Vagina (tissue), 2 donors: Measurements from ENCODE around the gene FHL2. TPM values are rescaled to one million over a fixed set of nuclear protein-coding genes. Genes with fewer than 3 reads are reported as not detected.

Source experiments
- DNase-seq, 2 donors: peaks; one replicate each; pipeline ENCODE4 v3.0.0-alpha.2; 2017; ENCODE audit errors: extremely low spot score in 2 of 2
- H3K27ac ChIP-seq: fragments of 200-600 bp; sonication (generic); one replicate; pipeline ENCODE4 v1.5.1; 2019
- H3K27me3 ChIP-seq: fragments of 200-600 bp; sonication (generic); one replicate; pipeline ENCODE4 v1.5.1; 2019
- H3K36me3 ChIP-seq, 2 donors: fragments of 200-600 bp; sonication (generic); one replicate each; pipeline ENCODE4 v1.5.1; 2017 to 2019
- H3K4me1 ChIP-seq: fragments of 200-600 bp; sonication (generic); one replicate; pipeline ENCODE4 v1.5.1; 2019
- H3K4me3 ChIP-seq, 2 donors: fragments of 200-600 bp; sonication (generic); 1 replicate in 1 of 2; 2 replicates in 1 of 2; pipeline ENCODE4 v1.5.1; 2016 to 2019
- H3K9me3 ChIP-seq: fragments of 200-600 bp; sonication (generic); one replicate; pipeline ENCODE4 v1.5.1; 2019
- CTCF ChIP-seq, 3 experiments: fragments of 450-650 bp in 2 of 3; fragments of 200-600 bp in 1 of 3; sonication (generic) in 1 of 3; IDR thresholded peaks; one replicate each; pipeline ENCODE4 v1.5.1; 2017 to 2019; ENCODE audit warnings: antibody characterized with exemption in 3 of 3, mild to moderate bottlenecking in 2 of 3, moderate library complexity in 2 of 3
- POLR2A ChIP-seq, 2 donors: fragments of 450-650 bp; IDR thresholded peaks; one replicate each; pipeline ENCODE4 v1.6.1; 2017; ENCODE audit warnings: antibody characterized with exemption in 2 of 2, mild to moderate bottlenecking in 2 of 2, moderate library complexity in 2 of 2
- POLR2AphosphoS5 ChIP-seq, 2 donors: sonication (generic); formaldehyde crosslinking; IDR thresholded peaks; one replicate each; pipeline ENCODE4 v1.9.0; 2017; ENCODE audit warnings: antibody characterized with exemption in 2 of 2, mild to moderate bottlenecking in 2 of 2, low read depth in 1 of 2; ENCODE audit not compliant: insufficient read depth in 1 of 2
- intact Hi-C: fragments of 100-400 bp; cut with DNase I; formaldehyde crosslinking; loops from one replicate; pipeline ENCODE4 v1.15.1; 2023
- total RNA-seq: library from RNA; depleted of rRNA; stranded (reverse); fragments of >200 nt; gene quantifications from one replicate; pipeline ENCODE4 v1.2.3, GENCODE V29; 2016

Gene FHL2
- total RNA-seq, 1 donor from 2014 or later: 62.1 TPM

GRCh38 chr2:105380432-105381100, 18.3 kb downstream of the FHL2 start:
- H3K27ac ChIP-seq: peak overlapping the region; percentile 68
- no peak for DNase-seq
- H3K36me3 ChIP-seq: peaks cover 3 to 6% of the 10 kb centered on the region in 2 donors
- intact Hi-C loops: no loop called here
- no peak for TF ChIP-seq CTCF (IDR thresholded peaks at IDR 0.05)
- TF ChIP-seq POLR2AphosphoS5 (IDR thresholded peaks at IDR 0.05; ENCODE audit: insufficient read depth in 1 of 2, low read depth in 1 of 2): no peak
- no peak for TF ChIP-seq POLR2A (IDR thresholded peaks at IDR 0.05)
- H3K9me3 ChIP-seq: no peaks in the 10 kb centered on the region
- H3K4me3 ChIP-seq: no peak overlapping the region
- H3K4me1 ChIP-seq: peaks cover 32% of the 10 kb centered on the region
- no peaks in the 10 kb centered on the region for H3K27me3 ChIP-seq

- H3K9me3 ChIP-seq: no peaks in the 10 kb centered on the region
- DNase-seq: no peak
- H3K4me3 ChIP-seq: no peak overlapping the region
- TF ChIP-seq POLR2A (IDR thresholded peaks at IDR 0.05) (no peak), POLR2AphosphoS5 (IDR thresholded peaks at IDR 0.05; ENCODE audit: insufficient read depth in 1 of 2, low read depth in 1 of 2) (no peak), CTCF (IDR thresholded peaks at IDR 0.05) (no peak)
- H3K36me3 ChIP-seq: no peaks in the 10 kb centered on the region
- H3K27ac ChIP-seq: peak overlapping the region; percentile 68
- H3K4me1 ChIP-seq: peaks cover 37% of the 10 kb centered on the region
- intact Hi-C loops: no loop called here
- no peaks in the 10 kb centered on the region for H3K27me3 ChIP-seq
Measured at GRCh38 chr2:105379741-105380186, 19.1 kb downstream of the FHL2 start.

GRCh38 chr2:105378921-105379383, 19.9 kb downstream of the FHL2 start:
- H3K36me3 ChIP-seq: no peaks in the 10 kb centered on the region
- no peak for TF ChIP-seq POLR2AphosphoS5 (IDR thresholded peaks at IDR 0.05; ENCODE audit: insufficient read depth in 1 of 2, low read depth in 1 of 2)
- TF ChIP-seq POLR2A (IDR thresholded peaks at IDR 0.05): no peak
- no peak for TF ChIP-seq CTCF (IDR thresholded peaks at IDR 0.05)
- DNase-seq: no peak
- H3K4me1 ChIP-seq: peaks cover 45% of the 10 kb centered on the region
- H3K9me3 ChIP-seq: no peaks in the 10 kb centered on the region
- H3K27ac ChIP-seq: no peak overlapping the region
- H3K27me3 ChIP-seq: no peaks in the 10 kb centered on the region
- intact Hi-C loops: no loop called here
- no peak overlapping the region for H3K4me3 ChIP-seq

- no peak for DNase-seq
- Histone ChIP-seq H3K36me3 (no peaks in the 10 kb centered on the region), H3K27me3 (no peaks in the 10 kb centered on the region), H3K4me1 (peaks cover 51% of the 10 kb centered on the region), H3K4me3 (no peak overlapping the region), H3K27ac (no peak overlapping the region), H3K9me3 (no peaks in the 10 kb centered on the region)
- no peak for TF ChIP-seq CTCF (IDR thresholded peaks at IDR 0.05)
- TF ChIP-seq POLR2A (IDR thresholded peaks at IDR 0.05): no peak
- TF ChIP-seq POLR2AphosphoS5 (IDR thresholded peaks at IDR 0.05; ENCODE audit: insufficient read depth in 1 of 2, low read depth in 1 of 2): no peak
- intact Hi-C loops: no loop called here
Measured at GRCh38 chr2:105378276-105378840, 20.5 kb downstream of the FHL2 start.

GRCh38 chr2:105377871-105378270, 21.0 kb downstream of the FHL2 start:
- peaks cover 55% of the 10 kb centered on the region for H3K4me1 ChIP-seq
- no peak for DNase-seq
- H3K36me3 ChIP-seq: no peaks in the 10 kb centered on the region
- intact Hi-C loops: no loop called here
- no peak overlapping the region for H3K27ac ChIP-seq
- no peaks in the 10 kb centered on the region for H3K9me3 ChIP-seq
- no peak for TF ChIP-seq POLR2A (IDR thresholded peaks at IDR 0.05)
- TF ChIP-seq CTCF (IDR thresholded peaks at IDR 0.05): no peak
- TF ChIP-seq POLR2AphosphoS5 (IDR thresholded peaks at IDR 0.05; ENCODE audit: insufficient read depth in 1 of 2, low read depth in 1 of 2): no peak
- no peaks in the 10 kb centered on the region for H3K27me3 ChIP-seq
- no peak overlapping the region for H3K4me3 ChIP-seq
